ENCODE data around the gene RSF1.

RSF1 gene

GRCh38 chr11:77842441-77843121 lies 22.1 kb upstream of the RSF1 start:
- TF ChIP-seq CTCF (IDR thresholded peaks at IDR 0.05; ENCODE audit: low read depth, low read length), result no peak
- H3K4me3 ChIP-seq (ENCODE audit: low read depth, low read length), result no peak overlapping the region

GRCh38 chr11:77833302-77833701 lies 12.8 kb upstream of the RSF1 start:
- no peak for TF ChIP-seq CTCF (IDR thresholded peaks at IDR 0.05; ENCODE audit: low read depth, low read length)
- H3K4me3 ChIP-seq (ENCODE audit: low read depth, low read length), result no peak overlapping the region

- H3K4me3 ChIP-seq (ENCODE audit: low read depth, low read length), result no peak overlapping the region
- TF ChIP-seq CTCF (IDR thresholded peaks at IDR 0.05; ENCODE audit: low read depth, low read length), result no peak
Measured at GRCh38 chr11:77828926-77829325, 8.4 kb upstream of the RSF1 start.

- peak overlapping the region; percentile 38 for H3K4me3 ChIP-seq (ENCODE audit: low read depth, low read length)
- TF ChIP-seq CTCF (IDR thresholded peaks at IDR 0.05; ENCODE audit: low read depth, low read length), result no peak
Measured at GRCh38 chr11:77823775-77824174, 3.3 kb upstream of the RSF1 start.

- peak overlapping the region; percentile 82 for H3K4me3 ChIP-seq (ENCODE audit: low read depth, low read length)
Measured at GRCh38 chr11:77822126-77822525, 1.6 kb upstream of the RSF1 start.

- peak overlapping the region; percentile 82 for H3K4me3 ChIP-seq (ENCODE audit: low read depth, low read length)
- TF ChIP-seq CTCF (IDR thresholded peaks at IDR 0.05; ENCODE audit: low read depth, low read length), result no peak
Measured at GRCh38 chr11:77821349-77821851, 878 bp upstream of the RSF1 start.

GRCh38 chr11:77819921-77820564 lies 479 bp downstream of the RSF1 start:
- H3K4me3 ChIP-seq (ENCODE audit: low read depth, low read length), result peak overlapping the region; percentile 82
- TF ChIP-seq CTCF (IDR thresholded peaks at IDR 0.05; ENCODE audit: low read depth, low read length), result no peak
